ENCODE results near the gene PWWP2B. TPM values are rescaled to one million over a fixed set of nuclear protein-coding genes. Genes with fewer than 3 reads are reported as not detected.

Gene PWWP2B
- total RNA-seq, 1 experiment from 2014 or later, result 51.6 TPM

DNA sequence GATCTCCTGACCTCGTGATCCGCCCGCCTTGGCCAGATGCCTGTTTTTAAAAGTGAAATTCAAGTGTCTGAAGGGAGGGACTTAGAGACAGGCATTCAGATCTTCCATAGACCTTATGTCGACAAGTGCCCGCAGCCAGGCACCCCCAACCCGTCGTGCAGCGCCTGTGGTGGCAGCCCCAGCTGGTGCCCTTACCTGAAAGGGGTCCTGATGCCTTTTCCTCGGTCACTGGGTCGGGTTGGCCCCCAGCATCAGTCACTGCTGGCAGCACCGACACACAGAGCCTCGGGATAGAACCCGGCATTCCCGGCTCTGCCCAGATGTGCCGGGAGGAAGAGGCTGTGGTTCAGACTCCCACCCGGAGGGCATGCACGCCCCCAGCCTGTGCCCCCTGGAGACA lies 41.7 kb upstream of the PWWP2B start:
- intact Hi-C loops (cut with micrococcal nuclease; ENCODE audit: unreplicated experiment) (no loop called here), in situ Hi-C loops (cut with HindIII; ENCODE audit: low pct_unique_long_range_greater_than_20kb, low sequenced_read_pairs) (no loop called here)
- no peak overlapping the region for H3K27ac ChIP-seq (ENCODE audit: low read length)
- H3K9me3 ChIP-seq (ENCODE audit: control insufficient read depth, insufficient read depth, low read depth, low read length), result no peaks in the 10 kb centered on the region
- TF ChIP-seq, protein P1, sequence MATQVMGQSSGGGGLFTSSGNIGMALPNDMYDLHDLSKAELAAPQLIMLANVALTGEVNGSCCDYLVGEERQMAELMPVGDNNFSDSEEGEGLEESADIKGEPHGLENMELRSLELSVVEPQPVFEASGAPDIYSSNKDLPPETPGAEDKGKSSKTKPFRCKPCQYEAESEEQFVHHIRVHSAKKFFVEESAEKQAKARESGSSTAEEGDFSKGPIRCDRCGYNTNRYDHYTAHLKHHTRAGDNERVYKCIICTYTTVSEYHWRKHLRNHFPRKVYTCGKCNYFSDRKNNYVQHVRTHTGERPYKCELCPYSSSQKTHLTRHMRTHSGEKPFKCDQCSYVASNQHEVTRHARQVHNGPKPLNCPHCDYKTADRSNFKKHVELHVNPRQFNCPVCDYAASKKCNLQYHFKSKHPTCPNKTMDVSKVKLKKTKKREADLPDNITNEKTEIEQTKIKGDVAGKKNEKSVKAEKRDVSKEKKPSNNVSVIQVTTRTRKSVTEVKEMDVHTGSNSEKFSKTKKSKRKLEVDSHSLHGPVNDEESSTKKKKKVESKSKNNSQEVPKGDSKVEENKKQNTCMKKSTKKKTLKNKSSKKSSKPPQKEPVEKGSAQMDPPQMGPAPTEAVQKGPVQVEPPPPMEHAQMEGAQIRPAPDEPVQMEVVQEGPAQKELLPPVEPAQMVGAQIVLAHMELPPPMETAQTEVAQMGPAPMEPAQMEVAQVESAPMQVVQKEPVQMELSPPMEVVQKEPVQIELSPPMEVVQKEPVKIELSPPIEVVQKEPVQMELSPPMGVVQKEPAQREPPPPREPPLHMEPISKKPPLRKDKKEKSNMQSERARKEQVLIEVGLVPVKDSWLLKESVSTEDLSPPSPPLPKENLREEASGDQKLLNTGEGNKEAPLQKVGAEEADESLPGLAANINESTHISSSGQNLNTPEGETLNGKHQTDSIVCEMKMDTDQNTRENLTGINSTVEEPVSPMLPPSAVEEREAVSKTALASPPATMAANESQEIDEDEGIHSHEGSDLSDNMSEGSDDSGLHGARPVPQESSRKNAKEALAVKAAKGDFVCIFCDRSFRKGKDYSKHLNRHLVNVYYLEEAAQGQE (IDR thresholded peaks at IDR 0.05; ENCODE audit: insufficient read depth in 1 of 2, low read depth in 2 of 2, low read length in 1 of 2), result no peak
- TF ChIP-seq TCF7L2 (IDR thresholded peaks at IDR 0.05; ENCODE audit: low read depth, low read length) (no peak), SIN3A (IDR thresholded peaks at IDR 0.05; ENCODE audit: borderline replicate concordance, insufficient read depth, low read depth, low read length) (no peak), POLR2AphosphoS5 (IDR thresholded peaks at IDR 0.05; ENCODE audit: low read depth, low read length) (no peak)
- TF ChIP-seq, protein P2, sequence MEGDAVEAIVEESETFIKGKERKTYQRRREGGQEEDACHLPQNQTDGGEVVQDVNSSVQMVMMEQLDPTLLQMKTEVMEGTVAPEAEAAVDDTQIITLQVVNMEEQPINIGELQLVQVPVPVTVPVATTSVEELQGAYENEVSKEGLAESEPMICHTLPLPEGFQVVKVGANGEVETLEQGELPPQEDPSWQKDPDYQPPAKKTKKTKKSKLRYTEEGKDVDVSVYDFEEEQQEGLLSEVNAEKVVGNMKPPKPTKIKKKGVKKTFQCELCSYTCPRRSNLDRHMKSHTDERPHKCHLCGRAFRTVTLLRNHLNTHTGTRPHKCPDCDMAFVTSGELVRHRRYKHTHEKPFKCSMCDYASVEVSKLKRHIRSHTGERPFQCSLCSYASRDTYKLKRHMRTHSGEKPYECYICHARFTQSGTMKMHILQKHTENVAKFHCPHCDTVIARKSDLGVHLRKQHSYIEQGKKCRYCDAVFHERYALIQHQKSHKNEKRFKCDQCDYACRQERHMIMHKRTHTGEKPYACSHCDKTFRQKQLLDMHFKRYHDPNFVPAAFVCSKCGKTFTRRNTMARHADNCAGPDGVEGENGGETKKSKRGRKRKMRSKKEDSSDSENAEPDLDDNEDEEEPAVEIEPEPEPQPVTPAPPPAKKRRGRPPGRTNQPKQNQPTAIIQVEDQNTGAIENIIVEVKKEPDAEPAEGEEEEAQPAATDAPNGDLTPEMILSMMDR (IDR thresholded peaks at IDR 0.05), result no peak
- H3K4me3 ChIP-seq (ENCODE audit: low read depth in 2 of 2, low read length in 2 of 2), result no peak overlapping the region
- H3K4me1 ChIP-seq (ENCODE audit: control insufficient read depth, insufficient read depth, low read length), result no peaks in the 10 kb centered on the region
- POLR2A ChIA-PET, result no interaction called here
- BruUV-seq (replicated peaks), result no TSS peak
- no peaks in the 10 kb centered on the region for H3K36me3 ChIP-seq (ENCODE audit: control insufficient read depth, insufficient read depth, low read length)
- ATAC-seq (no peak), DNase-seq (ENCODE audit: low read depth, low spot score) (no peak)
- CTCF ChIA-PET, result no interaction called here
- no peaks in the 10 kb centered on the region for H3K27me3 ChIP-seq (ENCODE audit: control insufficient read depth, insufficient read depth, low read length)

DNA sequence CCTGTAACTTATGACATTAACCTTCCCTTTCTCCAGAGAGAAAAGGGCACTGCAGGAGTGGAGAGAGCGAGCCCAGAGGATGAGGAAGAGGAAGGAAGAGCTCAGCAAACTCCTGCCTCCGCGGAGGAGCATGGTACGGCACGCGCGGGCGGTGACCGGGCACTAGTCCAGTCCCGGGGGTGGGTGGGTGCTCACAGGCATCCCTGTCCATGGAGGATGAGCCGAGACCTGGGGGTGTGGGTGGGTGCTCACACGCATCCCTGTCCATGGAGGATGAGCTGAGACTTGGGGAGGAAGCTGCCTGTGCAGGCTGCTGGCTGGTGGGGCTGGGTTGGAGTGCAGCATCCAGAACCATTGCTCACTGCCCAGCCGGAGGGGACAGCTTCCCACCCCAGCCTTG lies 41.2 kb upstream of the PWWP2B start:
- no peaks in the 10 kb centered on the region for H3K27me3 ChIP-seq (ENCODE audit: control insufficient read depth, insufficient read depth, low read length)
- no peaks in the 10 kb centered on the region for H3K9me3 ChIP-seq (ENCODE audit: control insufficient read depth, insufficient read depth, low read depth, low read length)
- no peak for TF ChIP-seq TCF7L2 (IDR thresholded peaks at IDR 0.05; ENCODE audit: low read depth, low read length)
- TF ChIP-seq SIN3A (IDR thresholded peaks at IDR 0.05; ENCODE audit: borderline replicate concordance, insufficient read depth, low read depth, low read length), result no peak
- TF ChIP-seq POLR2AphosphoS5 (IDR thresholded peaks at IDR 0.05; ENCODE audit: low read depth, low read length), result no peak
- TF ChIP-seq, protein P2 (IDR thresholded peaks at IDR 0.05), result no peak
- TF ChIP-seq, protein P1 (IDR thresholded peaks at IDR 0.05; ENCODE audit: insufficient read depth in 1 of 2, low read depth in 2 of 2, low read length in 1 of 2), result no peak
- ATAC-seq (no peak), DNase-seq (ENCODE audit: low read depth, low spot score) (no peak)
- no peaks in the 10 kb centered on the region for H3K36me3 ChIP-seq (ENCODE audit: control insufficient read depth, insufficient read depth, low read length)
- no peak overlapping the region for H3K4me3 ChIP-seq (ENCODE audit: low read depth in 2 of 2, low read length in 2 of 2)
- H3K27ac ChIP-seq (ENCODE audit: low read length), result no peak overlapping the region
- H3K4me1 ChIP-seq (ENCODE audit: control insufficient read depth, insufficient read depth, low read length), result no peaks in the 10 kb centered on the region
- ChIA-PET POLR2A (no interaction called here), CTCF (no interaction called here)
- intact Hi-C loops (cut with micrococcal nuclease; ENCODE audit: unreplicated experiment), result no loop called here
- in situ Hi-C loops (cut with HindIII; ENCODE audit: low pct_unique_long_range_greater_than_20kb, low sequenced_read_pairs), result no loop called here
- BruUV-seq (replicated peaks), result no TSS peak

Data from Panc1 (cell line).